NCI-H748 (cell line): ENCODE results near the gene UPK1B.
A peak's percentile ranks its signal among the peaks of the same experiment; 100 is the strongest.
"Not testable (repeated sequence)": the region's sequence is repeated elsewhere in the genome, so short reads cannot be mapped to it uniquely, and the experiment has no call there.

Experiments used
- DNase-seq: peaks from one replicate; lab custom pipeline; 2025; ENCODE audit not compliant: unreplicated experiment; lab: John Stamatoyannopoulos, UW

Gene UPK1B

GRCh38 chr3:119221779-119222320, 48.5 kb downstream of the UPK1B start:
- no peak for DNase-seq

- no peak for DNase-seq
Observed at GRCh38 chr3:119222391-119222790, 49.0 kb downstream of the UPK1B start.

- DNase-seq: no peak
Observed at GRCh38 chr3:119223511-119223910, 50.1 kb downstream of the UPK1B start.

GRCh38 chr3:119225121-119225520, 51.7 kb downstream of the UPK1B start:
- DNase-seq: no peak

- DNase-seq: no peak
Observed at GRCh38 chr3:119227070-119227850, 53.9 kb downstream of the UPK1B start.

- DNase-seq: no peak
Observed at GRCh38 chr3:119228373-119229145, 55.2 kb downstream of the UPK1B start.

GRCh38 chr3:119229190-119229589, 55.8 kb downstream of the UPK1B start:
- no peak for DNase-seq

- no peak for DNase-seq
Observed at GRCh38 chr3:119230071-119230470, 56.7 kb downstream of the UPK1B start.

GRCh38 chr3:119230745-119231144, 57.3 kb downstream of the UPK1B start:
- DNase-seq: no peak

- no peak for DNase-seq
Observed at GRCh38 chr3:119234610-119235009, 61.2 kb downstream of the UPK1B start.

GRCh38 chr3:119235151-119235550, 61.8 kb downstream of the UPK1B start:
- no peak for DNase-seq

- DNase-seq: no peak
Observed at GRCh38 chr3:119236756-119237155, 63.4 kb downstream of the UPK1B start.

- DNase-seq: no peak
Observed at GRCh38 chr3:119237299-119237698, 63.9 kb downstream of the UPK1B start.

- no peak for DNase-seq
Observed at GRCh38 chr3:119238363-119238762, 65.0 kb downstream of the UPK1B start.

- no peak for DNase-seq
Observed at GRCh38 chr3:119239206-119239820, 65.9 kb downstream of the UPK1B start.

- peak; percentile 50 for DNase-seq
Observed at GRCh38 chr3:119240101-119240590, 66.7 kb downstream of the UPK1B start.

GRCh38 chr3:119240591-119241434, 67.4 kb downstream of the UPK1B start, which contains the start of gene B4GALT4:
Gene B4GALT4 (minus strand): TSS chr3:119240878. CDS start chr3:119230099, 10,779 bp downstream.
- peak; percentile 88 for DNase-seq

GRCh38 chr3:119242387-119243057, 69.1 kb downstream of the UPK1B start:
- not testable (repeated sequence) for DNase-seq

- DNase-seq: not testable (repeated sequence)
Observed at GRCh38 chr3:119243058-119243529, 69.7 kb downstream of the UPK1B start.

- DNase-seq: no peak
Observed at GRCh38 chr3:119243712-119244111, 70.3 kb downstream of the UPK1B start.
